GM23248 (cell line): Measurements from ENCODE around the gene PRCP. TPM values are rescaled to one million over a fixed set of nuclear protein-coding genes. Genes with fewer than 3 reads are reported as not detected.

ENCODE experiments used
- DNase-seq: peaks from one replicate; pipeline ENCODE4 v3.0.0-alpha.2; 2015
- H2AFZ ChIP-seq: fragments of 200-600 bp; sonication (generic); 2 replicates; pipeline ENCODE4 v1.6.1; 2016; ENCODE audit warnings: antibody characterized with exemption
- H3F3A ChIP-seq: fragments of 200-600 bp; sonication (generic); 2 replicates; pipeline ENCODE4 v1.6.1; 2016; ENCODE audit warnings: mild to moderate bottlenecking, antibody characterized with exemption, mixed run types; ENCODE audit not compliant: insufficient read depth
- H3K27ac ChIP-seq: fragments of 200-600 bp; sonication (generic); 2 replicates; pipeline ENCODE4 v1.5.1; 2016; ENCODE audit warnings: mild to moderate bottlenecking
- H3K27me3 ChIP-seq: fragments of 200-600 bp; sonication (generic); replicated peaks from 2 replicates; pipeline ENCODE4 v1.6.1; 2016; ENCODE audit warnings: mild to moderate bottlenecking; ENCODE audit not compliant: insufficient read depth
- H3K36me3 ChIP-seq: fragments of 200-600 bp; sonication (generic); 2 replicates; pipeline ENCODE4 v1.6.1; 2016; ENCODE audit warnings: low read depth, mild to moderate bottlenecking
- H3K4me1 ChIP-seq: fragments of 200-600 bp; sonication (generic); 2 replicates; pipeline ENCODE4 v1.6.1; 2016; ENCODE audit warnings: mild to moderate bottlenecking; ENCODE audit not compliant: insufficient read depth
- H3K4me2 ChIP-seq: fragments of 200-600 bp; sonication (generic); one replicate; pipeline ENCODE4 v1.6.1; 2016; ENCODE audit warnings: mild to moderate bottlenecking; ENCODE audit not compliant: unreplicated experiment
- H3K4me3 ChIP-seq: fragments of 200-600 bp; sonication (generic); 2 replicates; pipeline ENCODE4 v1.5.1; 2016; ENCODE audit warnings: mild to moderate bottlenecking
- H3K79me2 ChIP-seq: fragments of 200-600 bp; sonication (generic); 2 replicates; pipeline ENCODE4 v1.6.1; 2016; ENCODE audit warnings: mild to moderate bottlenecking; ENCODE audit not compliant: insufficient read depth
- H3K9ac ChIP-seq: fragments of 200-600 bp; sonication (generic); 2 replicates; pipeline ENCODE4 v1.6.1; 2016; ENCODE audit warnings: mild to moderate bottlenecking
- H3K9me2 ChIP-seq: fragments of 200-600 bp; sonication (generic); 2 replicates; pipeline ENCODE4 v1.6.1; 2016; ENCODE audit warnings: mixed run types, mild to moderate bottlenecking, moderate library complexity; ENCODE audit not compliant: insufficient read depth
- H3K9me3 ChIP-seq: fragments of 200-600 bp; sonication (generic); one replicate; pipeline ENCODE4 v1.6.1; 2017; ENCODE audit warnings: low read depth
- H4K20me1 ChIP-seq: fragments of 200-600 bp; sonication (generic); 2 replicates; pipeline ENCODE4 v1.6.0; 2016; ENCODE audit not compliant: insufficient read depth
- EZH2 ChIP-seq: fragments of 200-600 bp; sonication (generic); IDR thresholded peaks from 2 replicates; pipeline ENCODE4 v1.6.1; 2018; ENCODE audit warnings: antibody characterized with exemption, mild to moderate bottlenecking; ENCODE audit not compliant: insufficient read depth, poor library complexity, severe bottlenecking
- EZH2phosphoT487 ChIP-seq: fragments of 200-600 bp; sonication (generic); IDR thresholded peaks from 2 replicates; pipeline ENCODE4 v1.6.1; 2018; ENCODE audit warnings: antibody characterized with exemption, moderate library complexity, mild to moderate bottlenecking, low read depth; ENCODE audit not compliant: insufficient read depth
- WGBS, 2 experiments: methylation state at CpG; one replicate each; pipeline ENCODE4 v1.1.6; 2015 to 2017; ENCODE audit warnings: low lambda C conversion rate in 2 of 2, low coverage in 1 of 2; ENCODE audit errors: missing lambda C conversion rate in 2 of 2; 5-methylcytosine and 5-hydroxymethylcytosine counted together
- in situ Hi-C: fragments of 300-500 bp; cut with MboI; formaldehyde crosslinking; loops from 2 replicates; pipeline ENCODE4 v1.15.0; 2020
- polyA plus RNA-seq: library from polyadenylated mRNA; unstranded; fragments of >200 nt; fragmentation: Nextera tagmentation; extraction: Ambion mirVana; gene quantifications from 2 replicates; pipeline ENCODE4 v1.2.1, GENCODE V29; 2016
- total RNA-seq: library from RNA; depleted of rRNA; stranded (reverse); fragments of >200 nt; shearing (Covaris generic); gene quantifications from 2 replicates; pipeline ENCODE4 v1.2.3, GENCODE V29; 2014

PRCP gene
- total and polyA plus RNA-seq, 2 experiments from 2014 or later = 84.1 to 85.7 TPM

GRCh38 chr11:82845356-82846353, 54.6 kb downstream of the PRCP start:
- no peaks in the 10 kb centered on the region for H3K27me3 ChIP-seq
- H3K36me3 ChIP-seq = no peaks in the 10 kb centered on the region
- H3K4me3 ChIP-seq = no peak overlapping the region
- in situ Hi-C loops = no loop called here
- TF ChIP-seq EZH2phosphoT487 (no peak), EZH2 (no peak)
- H3K9me2 ChIP-seq = no peaks in the 10 kb centered on the region
- no peaks in the 10 kb centered on the region for H3K9me3 ChIP-seq
- no peak overlapping the region for H2AFZ ChIP-seq
- no peak overlapping the region for H3K4me2 ChIP-seq
- H3K27ac ChIP-seq = no peak overlapping the region
- no peaks in the 10 kb centered on the region for H3K79me2 ChIP-seq
- no peaks in the 10 kb centered on the region for H4K20me1 ChIP-seq
- no peaks in the 10 kb centered on the region for H3F3A ChIP-seq
- no peak overlapping the region for H3K9ac ChIP-seq
- DNase-seq = no peak
- no peaks in the 10 kb centered on the region for H3K4me1 ChIP-seq
- 72 to 73% methylated on average over 7 of the region's 7 CpGs for WGBS, 2 experiments

- Histone ChIP-seq H3K27ac (no peak overlapping the region), H3K4me3 (no peak overlapping the region), H3F3A (no peaks in the 10 kb centered on the region), H3K4me2 (no peak overlapping the region), H3K79me2 (no peaks in the 10 kb centered on the region), H3K36me3 (no peaks in the 10 kb centered on the region), H3K9me2 (no peaks in the 10 kb centered on the region), H3K9me3 (no peaks in the 10 kb centered on the region), H3K9ac (no peak overlapping the region), H3K27me3 (no peaks in the 10 kb centered on the region), H3K4me1 (no peaks in the 10 kb centered on the region), H4K20me1 (no peaks in the 10 kb centered on the region), H2AFZ (no peak overlapping the region)
- in situ Hi-C loops = no loop called here
- DNase-seq = no peak
- WGBS, 2 experiments = 77 to 78% methylated on average over 6 of the region's 6 CpGs
- no peak for TF ChIP-seq EZH2phosphoT487
- TF ChIP-seq EZH2 = no peak
These were observed 57.0 kb downstream of the PRCP start for GRCh38 chr11:82843057-82843795.

GRCh38 chr11:82842019-82842418, 58.2 kb downstream of the PRCP start:
- H3K9me3 ChIP-seq = no peaks in the 10 kb centered on the region
- no peaks in the 10 kb centered on the region for H3K36me3 ChIP-seq
- no peaks in the 10 kb centered on the region for H3F3A ChIP-seq
- no peak overlapping the region for H3K9ac ChIP-seq
- no peaks in the 10 kb centered on the region for H3K79me2 ChIP-seq
- H3K27me3 ChIP-seq = no peaks in the 10 kb centered on the region
- H3K4me3 ChIP-seq = no peak overlapping the region
- H4K20me1 ChIP-seq = no peaks in the 10 kb centered on the region
- no peak for DNase-seq
- no peaks in the 10 kb centered on the region for H3K4me1 ChIP-seq
- TF ChIP-seq EZH2phosphoT487 = no peak
- TF ChIP-seq EZH2 = no peak
- H3K4me2 ChIP-seq = no peak overlapping the region
- in situ Hi-C loops = no loop called here
- WGBS, 2 experiments = 95 to 96% methylated on average over 2 of the region's 2 CpGs
- H2AFZ ChIP-seq = no peak overlapping the region
- H3K27ac ChIP-seq = no peak overlapping the region
- no peaks in the 10 kb centered on the region for H3K9me2 ChIP-seq

GRCh38 chr11:82837650-82838049, 62.6 kb downstream of the PRCP start:
- no peak overlapping the region for H2AFZ ChIP-seq
- H3K4me3 ChIP-seq = no peak overlapping the region
- H3F3A ChIP-seq = no peaks in the 10 kb centered on the region
- DNase-seq = no peak
- no peaks in the 10 kb centered on the region for H3K79me2 ChIP-seq
- no peaks in the 10 kb centered on the region for H3K4me1 ChIP-seq
- in situ Hi-C loops = no loop called here
- H3K9ac ChIP-seq = no peak overlapping the region
- H3K27ac ChIP-seq = no peak overlapping the region
- TF ChIP-seq EZH2phosphoT487 (no peak), EZH2 (no peak)
- no peaks in the 10 kb centered on the region for H3K9me3 ChIP-seq
- no peaks in the 10 kb centered on the region for H3K36me3 ChIP-seq
- no peak overlapping the region for H3K4me2 ChIP-seq
- H3K9me2 ChIP-seq = no peaks in the 10 kb centered on the region
- no peaks in the 10 kb centered on the region for H3K27me3 ChIP-seq
- H4K20me1 ChIP-seq = no peaks in the 10 kb centered on the region
